GM15510 (cell line): Measurements from ENCODE around the gene PRRX2.

Source experiments
- POLR2A ChIP-seq: IDR thresholded peaks from 3 replicates; pipeline ENCODE4 v1.6.1; 2011; ENCODE audit warnings: borderline replicate concordance; ENCODE audit not compliant: insufficient read length; ENCODE audit errors: extremely low read depth

PRRX2 gene

DNA sequence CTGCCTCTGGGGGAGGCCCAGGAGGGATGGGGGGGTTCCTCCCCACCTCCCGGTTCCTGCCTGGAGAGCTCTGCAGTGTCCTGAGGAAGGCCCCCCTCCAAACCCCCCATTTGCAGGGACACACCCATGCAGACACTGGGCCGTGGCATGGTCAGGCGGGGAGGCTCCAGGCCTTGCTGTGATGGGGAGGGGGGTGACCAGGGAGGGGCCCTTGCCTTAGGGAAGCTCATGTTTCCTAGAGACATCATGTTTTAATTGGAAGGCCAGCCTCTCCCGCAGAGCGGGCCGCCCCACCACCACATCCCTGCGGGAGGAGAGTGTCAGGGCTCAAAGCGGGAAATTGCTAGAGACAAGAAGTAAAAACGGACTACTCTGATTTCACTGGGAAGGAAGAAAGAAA is 12.0 kb downstream of the PRRX2 start:
- no peak for TF ChIP-seq POLR2A

DNA sequence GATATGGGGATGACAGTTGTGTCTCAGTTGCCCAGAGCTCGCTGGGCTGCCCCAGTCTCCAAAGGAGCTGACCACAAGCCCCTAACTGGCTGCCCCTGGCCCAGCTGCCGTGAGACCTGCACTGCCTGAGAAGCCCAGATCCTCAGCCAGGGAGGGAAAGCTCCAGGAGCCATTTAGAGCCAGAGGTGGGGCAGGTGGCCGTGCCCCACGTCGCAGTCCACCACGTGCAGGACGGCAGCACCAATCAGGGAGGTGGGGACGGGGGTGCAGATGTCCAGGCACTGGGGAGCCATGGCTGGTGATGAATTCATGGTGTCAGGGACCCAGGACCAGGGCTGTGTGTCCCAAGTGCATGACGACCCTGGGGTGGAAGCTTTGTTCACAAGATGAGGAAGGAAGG is 13.4 kb downstream of the PRRX2 start:
- TF ChIP-seq POLR2A = no peak

DNA sequence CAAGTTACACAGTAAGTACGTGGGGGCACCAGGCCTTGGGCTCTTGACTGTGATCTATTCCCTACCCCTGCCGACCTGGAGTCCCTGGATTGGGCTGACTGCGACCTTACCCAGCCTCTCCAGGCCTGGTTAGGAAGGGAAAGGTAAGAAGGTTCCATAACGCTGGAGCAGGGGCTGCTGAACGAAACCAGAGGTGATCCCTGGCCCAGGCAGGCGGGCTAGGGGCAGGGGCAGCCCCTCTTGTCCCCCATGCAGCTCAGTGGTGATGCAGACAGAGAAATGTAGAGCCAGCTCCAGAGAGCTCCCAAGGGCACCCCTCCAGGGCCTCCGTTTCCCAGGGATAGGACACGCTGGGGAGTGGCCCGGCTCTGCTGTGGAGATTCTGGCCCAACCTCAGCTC is 14.1 kb downstream of the PRRX2 start:
- TF ChIP-seq POLR2A = no peak

DNA sequence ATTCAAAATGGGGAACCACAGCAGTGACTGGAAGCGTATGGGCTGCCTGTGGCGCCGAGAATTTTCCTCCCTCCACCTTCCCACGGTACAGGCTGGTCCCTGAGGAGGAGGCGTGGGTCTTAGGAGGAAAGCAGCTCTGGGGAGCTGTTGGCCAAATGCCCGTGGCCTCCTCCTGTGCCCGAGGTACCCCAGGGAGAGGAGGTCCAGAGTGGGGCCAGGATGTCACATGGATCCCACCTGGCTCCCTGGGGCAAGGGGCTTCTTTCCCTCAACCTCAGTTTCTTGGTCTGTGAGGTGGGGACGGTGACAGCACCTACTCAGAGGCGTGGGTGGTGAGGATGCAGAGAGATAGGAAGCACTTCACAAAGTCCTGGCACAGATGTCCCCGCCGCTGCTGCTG is 16.5 kb downstream of the PRRX2 start:
- TF ChIP-seq POLR2A = no peak

DNA sequence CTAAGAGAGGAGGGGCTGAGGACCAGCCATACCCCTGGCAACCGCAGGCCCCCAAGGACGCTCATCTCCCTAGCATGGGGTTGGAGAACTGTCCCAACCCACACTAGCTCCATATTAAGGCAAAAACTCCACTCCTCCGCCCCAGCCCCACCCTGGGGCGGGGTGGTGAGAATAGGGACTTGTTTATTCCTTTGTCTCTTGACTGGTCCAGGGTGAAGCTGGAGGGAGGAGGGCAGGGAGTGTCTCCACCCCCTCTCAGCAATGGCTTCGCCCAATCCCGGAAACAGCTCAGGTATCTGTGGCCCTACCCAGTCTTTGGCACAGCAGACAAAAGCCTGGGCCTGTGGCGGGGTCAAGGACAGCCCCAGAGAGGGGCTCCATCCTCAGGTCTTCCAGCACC is 16.9 kb downstream of the PRRX2 start:
- no peak for TF ChIP-seq POLR2A

DNA sequence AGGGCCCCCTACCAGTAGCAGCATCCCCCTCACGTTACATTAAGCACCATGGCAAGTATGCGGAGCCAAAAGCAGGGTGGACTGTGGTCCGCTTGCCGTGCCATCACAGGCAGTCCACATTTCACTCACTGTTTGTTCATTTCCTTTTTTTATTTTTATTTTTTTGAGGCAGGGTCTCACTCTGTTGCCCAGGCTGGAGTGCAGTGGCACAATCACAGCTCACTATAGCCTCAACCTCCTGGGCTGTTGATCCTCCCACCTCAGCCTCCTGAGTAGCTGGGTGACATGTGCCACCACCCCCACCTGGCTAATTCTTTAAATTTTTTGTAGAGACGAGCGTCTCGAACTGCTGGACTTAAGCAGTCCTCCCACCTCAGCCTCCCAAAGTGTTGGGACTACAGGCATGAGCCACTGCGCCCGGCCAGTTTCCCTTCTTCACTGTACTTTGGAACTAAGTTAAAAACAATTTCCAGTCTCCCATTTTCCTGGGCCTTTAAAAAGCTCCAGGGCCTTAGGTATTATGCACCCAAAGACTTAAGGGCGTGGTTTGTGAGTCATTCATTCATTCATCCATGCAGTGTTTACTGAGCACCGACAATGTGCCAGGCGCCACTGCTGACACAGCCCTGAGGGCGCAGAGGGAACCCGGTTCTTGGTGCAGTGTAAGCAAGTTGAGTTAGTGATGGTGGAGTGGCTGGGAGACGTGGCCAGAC is 19.9 kb downstream of the PRRX2 start:
- no peak for TF ChIP-seq POLR2A

DNA sequence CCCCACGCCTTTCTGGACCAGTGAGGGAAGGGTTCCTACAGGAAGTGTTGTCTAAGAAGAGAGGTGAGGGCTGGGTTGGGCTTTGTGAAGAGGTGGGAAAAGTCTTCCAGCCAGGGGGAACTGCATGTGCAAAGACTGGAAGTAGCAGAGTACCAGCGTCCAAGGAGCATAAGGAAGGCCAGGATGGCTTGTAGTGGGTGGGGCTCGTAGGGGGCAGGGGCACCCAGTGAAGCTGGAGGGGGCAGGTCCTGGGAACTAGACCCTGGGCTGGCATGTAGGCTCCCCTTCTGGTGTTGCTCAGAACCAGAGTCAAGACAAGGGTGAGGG is 20.4 kb downstream of the PRRX2 start:
- TF ChIP-seq POLR2A = no peak

DNA sequence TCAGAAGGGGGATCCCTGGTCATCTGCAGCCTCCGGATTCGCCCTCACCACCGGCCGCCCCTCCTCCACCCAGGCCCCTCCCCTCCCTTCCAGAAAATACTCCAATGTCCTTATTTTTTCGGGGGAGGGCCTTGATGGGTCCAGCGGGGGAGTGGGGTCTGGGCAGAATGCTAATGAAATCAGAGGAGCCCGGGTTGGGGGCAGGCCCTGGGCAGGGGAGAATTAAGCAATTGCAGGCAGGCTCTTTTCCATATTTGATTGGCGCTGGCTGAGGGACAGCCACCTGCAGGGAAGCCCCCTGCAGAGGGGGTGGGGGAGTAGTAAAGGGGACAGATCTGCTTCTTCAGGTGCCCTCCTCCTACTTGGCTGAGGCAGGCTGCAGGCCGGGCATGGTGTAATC is 21.3 kb downstream of the PRRX2 start:
- no peak for TF ChIP-seq POLR2A

DNA sequence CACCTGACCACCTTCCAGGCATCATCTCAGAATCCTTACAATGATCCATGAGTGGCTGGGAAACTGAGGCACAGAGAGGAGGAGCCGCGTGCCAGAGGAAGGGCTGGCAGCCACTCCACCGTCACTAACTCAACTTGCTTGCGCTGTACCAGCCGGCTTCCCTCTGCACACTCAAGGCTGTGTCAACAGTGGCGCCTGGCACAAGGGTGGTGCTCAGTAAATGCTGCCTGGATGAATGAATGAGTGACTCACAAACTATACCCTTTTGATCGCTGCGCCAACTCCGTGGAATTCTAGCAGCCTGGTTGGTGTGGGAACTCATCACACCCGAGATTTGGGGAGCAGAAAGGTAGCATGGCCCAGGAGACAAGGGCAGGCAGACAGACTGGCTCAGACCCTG is 21.9 kb downstream of the PRRX2 start:
- TF ChIP-seq POLR2A = no peak

DNA sequence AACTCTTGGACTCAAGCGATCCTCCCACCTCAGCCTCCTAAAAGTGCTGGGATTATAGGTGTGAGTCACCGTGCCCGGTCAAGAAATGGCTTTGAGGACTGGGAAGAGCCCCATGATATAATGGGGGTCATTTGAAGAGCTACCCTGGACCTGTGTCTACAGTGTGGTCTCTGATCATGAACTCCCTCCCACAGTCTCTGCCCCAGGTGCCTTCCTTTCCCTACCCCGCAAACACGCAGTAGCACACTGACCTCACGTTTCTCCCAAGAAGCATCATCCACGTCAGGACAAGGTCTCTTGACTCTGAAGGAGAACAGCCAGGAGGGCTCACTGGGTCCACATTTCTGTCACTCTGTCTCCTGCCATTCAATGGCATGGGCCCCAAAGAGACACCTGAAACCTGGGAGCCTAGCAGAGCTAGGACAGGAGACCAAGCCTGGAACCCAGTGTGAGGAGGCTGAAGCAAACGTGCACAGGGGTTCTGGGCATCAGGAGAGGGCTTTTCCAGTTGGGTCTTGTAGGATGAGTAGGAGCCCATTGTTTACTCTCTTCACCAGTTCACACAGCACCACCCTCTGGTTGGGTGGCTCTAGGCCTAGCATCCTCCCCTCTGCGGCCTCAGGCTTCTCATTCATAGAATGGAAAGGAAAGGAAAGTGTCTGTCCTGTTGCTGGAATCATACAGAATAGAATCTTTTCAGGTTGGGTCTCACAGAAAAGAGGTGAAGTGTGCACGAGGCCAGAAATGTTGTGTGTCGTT is 23.0 kb downstream of the PRRX2 start:
- TF ChIP-seq POLR2A = no peak

DNA sequence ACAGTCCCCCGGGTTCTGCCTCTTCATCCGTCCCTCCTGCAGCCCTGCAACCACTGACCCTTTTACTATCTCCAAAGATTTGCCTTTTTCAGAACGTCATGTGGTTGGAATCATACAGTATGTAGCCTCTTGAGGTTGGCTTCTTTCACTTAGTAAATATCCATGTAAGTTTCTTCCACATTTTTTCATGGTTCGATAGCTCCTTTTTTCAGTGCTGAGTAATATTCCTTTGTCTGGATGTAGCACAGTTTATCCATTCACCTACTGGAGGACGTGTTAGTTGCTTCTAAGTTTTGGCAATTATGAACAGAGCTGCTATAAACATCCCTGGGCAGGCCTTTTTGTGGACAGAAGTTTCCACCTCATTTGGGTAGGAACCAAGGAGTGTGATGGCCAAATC is 27.1 kb downstream of the PRRX2 start:
- TF ChIP-seq POLR2A = no peak

DNA sequence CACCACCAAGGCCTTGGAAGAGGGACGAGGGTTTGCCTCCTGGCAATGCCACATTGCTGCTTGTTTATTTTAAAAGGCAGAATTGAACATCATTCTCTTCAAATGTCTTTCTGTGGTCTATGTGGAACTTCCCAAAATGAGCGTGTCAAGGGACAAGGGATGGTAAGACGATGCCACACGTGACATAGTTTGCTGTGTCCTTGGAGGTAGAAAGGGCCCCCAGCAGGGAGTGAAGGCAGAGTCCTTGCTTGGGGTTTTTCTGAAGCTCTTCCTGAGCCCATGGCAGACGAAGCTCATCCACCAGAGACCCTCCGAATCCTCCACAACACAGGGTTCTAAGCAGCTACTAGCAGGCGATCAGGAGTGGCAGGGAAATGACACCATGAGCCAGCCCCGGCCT is 28.3 kb downstream of the PRRX2 start:
- TF ChIP-seq POLR2A = no peak

DNA sequence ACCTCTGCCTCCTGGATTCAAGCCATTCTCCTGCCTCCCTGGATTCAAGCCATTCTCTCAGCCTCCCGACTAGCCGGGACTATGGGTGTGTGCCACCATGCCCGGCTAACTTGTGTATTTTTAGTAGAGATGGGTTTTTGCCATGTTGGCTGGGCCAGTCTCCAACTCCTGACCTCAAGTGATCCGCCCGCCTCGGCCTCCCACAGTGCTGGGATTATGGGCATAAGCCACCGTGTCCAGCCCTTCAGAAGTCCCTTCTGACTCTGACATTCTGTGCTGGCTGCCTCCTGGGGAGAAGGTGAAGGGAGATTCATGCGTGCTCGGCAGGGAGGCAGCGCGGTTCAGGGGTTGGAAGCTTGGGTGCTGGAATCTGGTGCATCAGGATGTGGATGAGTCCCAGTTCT is 28.8 kb downstream of the PRRX2 start:
- no peak for TF ChIP-seq POLR2A

DNA sequence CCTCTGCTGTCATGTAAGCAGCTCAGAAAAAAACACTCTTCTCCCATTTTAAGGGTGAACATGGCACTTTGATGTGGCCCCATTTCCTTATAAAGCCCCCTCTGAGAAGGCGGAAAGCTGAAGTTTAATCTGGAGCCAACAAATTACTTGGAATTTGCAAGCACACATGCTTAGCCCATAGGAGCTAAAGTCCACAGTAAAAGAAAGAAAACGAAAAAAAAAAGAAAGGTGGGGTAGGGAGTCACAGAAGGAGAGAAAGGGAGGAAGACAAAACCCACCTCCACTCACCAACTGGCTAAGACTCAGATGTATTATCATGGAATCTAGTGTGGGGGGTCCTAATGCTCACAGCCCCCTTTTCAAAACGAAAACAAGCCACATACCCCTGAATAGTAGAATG is 30.4 kb downstream of the PRRX2 start:
- TF ChIP-seq POLR2A = no peak

DNA sequence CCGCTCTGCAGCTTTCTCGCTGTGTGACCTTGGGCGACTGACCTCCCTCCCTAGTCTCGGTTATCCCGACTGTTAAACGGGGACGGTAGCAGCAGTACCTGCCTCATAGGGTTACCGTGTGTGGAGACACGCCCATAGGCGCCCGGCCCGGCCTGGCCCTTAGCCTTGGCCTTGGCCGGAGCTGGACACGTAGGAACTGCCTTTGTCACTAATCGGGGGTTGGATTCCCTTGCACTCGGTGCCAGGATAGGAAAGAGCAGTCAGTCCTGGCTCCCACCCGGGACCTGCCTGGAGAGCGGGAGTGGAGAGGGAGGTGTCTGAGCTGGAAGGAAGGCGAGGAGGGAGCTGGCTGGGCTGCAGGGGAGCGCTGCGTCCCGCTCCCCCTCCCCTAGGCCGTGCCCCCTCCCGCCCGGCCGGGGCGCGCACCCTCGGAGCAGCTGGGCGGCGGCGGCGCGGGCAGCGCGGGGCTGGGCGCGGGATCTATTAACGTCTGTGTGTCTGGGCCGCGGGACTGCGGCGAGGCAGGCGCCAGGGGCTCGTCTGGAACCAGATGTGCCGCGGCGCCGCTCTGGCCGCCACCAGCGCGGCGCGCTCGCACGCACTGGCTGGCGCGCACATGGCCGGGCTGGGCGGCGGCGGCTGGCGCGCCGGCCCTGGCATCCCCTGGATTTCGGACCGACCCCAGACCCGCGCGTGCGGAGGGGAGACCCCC is 31.7 kb downstream of the PRRX2 start:
- no peak for TF ChIP-seq POLR2A
